ENCODE results near the gene CDRT15.

Gene CDRT15

DNA sequence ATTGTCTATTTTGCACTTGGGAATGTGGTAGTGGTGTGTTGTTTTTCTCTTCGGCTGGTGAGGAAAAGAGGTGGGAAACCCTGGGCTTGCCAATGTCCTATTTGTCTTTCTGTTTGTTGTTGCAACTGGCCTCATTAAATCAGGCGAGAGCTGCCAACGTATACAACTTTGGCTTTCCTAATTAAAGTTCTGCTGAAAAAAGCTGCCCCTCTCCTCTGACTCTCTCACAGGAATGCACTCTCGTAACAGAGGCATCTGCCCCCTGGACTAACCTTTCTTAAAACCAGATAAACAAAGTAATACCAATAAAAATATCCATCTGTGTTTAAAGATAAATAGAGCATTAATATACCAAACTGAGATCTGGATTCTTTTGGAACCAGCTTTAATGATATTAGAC, 7.8 kb downstream of the CDRT15 start:
- Mint-ChIP-seq H3K27me3 (ENCODE audit: low read depth, poor library complexity) (peaks cover under 1% of the 10 kb centered on the region), H3K36me3 (ENCODE audit: low read depth) (peaks cover 21% of the 10 kb centered on the region), H3K4me1 (peaks cover 34% of the 10 kb centered on the region), H3K9me3 (peaks cover 26% of the 10 kb centered on the region), H3K4me3 (no peak overlapping the region), H3K27ac (peak overlapping the region; percentile 20)
- no peak for DNase-seq
- TF ChIP-seq, protein P1, sequence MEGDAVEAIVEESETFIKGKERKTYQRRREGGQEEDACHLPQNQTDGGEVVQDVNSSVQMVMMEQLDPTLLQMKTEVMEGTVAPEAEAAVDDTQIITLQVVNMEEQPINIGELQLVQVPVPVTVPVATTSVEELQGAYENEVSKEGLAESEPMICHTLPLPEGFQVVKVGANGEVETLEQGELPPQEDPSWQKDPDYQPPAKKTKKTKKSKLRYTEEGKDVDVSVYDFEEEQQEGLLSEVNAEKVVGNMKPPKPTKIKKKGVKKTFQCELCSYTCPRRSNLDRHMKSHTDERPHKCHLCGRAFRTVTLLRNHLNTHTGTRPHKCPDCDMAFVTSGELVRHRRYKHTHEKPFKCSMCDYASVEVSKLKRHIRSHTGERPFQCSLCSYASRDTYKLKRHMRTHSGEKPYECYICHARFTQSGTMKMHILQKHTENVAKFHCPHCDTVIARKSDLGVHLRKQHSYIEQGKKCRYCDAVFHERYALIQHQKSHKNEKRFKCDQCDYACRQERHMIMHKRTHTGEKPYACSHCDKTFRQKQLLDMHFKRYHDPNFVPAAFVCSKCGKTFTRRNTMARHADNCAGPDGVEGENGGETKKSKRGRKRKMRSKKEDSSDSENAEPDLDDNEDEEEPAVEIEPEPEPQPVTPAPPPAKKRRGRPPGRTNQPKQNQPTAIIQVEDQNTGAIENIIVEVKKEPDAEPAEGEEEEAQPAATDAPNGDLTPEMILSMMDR (IDR thresholded peaks at IDR 0.05), result no peak

DNA sequence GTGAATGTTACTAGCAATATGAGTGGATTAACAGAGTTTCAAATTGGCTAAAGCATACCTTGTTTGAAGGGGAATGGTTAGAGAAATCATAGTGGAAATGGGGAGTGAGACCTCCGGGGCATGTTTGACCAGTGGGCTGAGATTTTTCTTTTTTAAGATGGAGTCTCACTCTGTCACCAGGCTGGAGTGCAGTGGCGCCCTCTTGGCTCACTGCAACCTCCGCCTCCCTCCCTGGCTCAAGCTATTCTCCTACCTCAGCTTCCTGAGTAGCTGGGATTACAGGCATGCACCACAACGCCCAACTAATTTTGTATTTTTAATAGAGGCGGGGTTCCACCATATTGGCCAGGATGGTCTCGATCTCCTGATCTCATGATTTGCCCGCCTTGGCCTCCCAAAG, 9.6 kb downstream of the CDRT15 start:
- peaks cover 26% of the 10 kb centered on the region for H3K9me3 Mint-ChIP-seq
- no peaks in the 10 kb centered on the region for H3K27me3 Mint-ChIP-seq (ENCODE audit: low read depth, poor library complexity)
- no peak overlapping the region for H3K4me3 Mint-ChIP-seq
- no peak for DNase-seq
- H3K4me1 Mint-ChIP-seq, result peaks cover 34% of the 10 kb centered on the region
- TF ChIP-seq, protein P1 (IDR thresholded peaks at IDR 0.05), result no peak
- H3K36me3 Mint-ChIP-seq (ENCODE audit: low read depth), result peaks cover 21% of the 10 kb centered on the region
- H3K27ac Mint-ChIP-seq, result no peak overlapping the region

DNA sequence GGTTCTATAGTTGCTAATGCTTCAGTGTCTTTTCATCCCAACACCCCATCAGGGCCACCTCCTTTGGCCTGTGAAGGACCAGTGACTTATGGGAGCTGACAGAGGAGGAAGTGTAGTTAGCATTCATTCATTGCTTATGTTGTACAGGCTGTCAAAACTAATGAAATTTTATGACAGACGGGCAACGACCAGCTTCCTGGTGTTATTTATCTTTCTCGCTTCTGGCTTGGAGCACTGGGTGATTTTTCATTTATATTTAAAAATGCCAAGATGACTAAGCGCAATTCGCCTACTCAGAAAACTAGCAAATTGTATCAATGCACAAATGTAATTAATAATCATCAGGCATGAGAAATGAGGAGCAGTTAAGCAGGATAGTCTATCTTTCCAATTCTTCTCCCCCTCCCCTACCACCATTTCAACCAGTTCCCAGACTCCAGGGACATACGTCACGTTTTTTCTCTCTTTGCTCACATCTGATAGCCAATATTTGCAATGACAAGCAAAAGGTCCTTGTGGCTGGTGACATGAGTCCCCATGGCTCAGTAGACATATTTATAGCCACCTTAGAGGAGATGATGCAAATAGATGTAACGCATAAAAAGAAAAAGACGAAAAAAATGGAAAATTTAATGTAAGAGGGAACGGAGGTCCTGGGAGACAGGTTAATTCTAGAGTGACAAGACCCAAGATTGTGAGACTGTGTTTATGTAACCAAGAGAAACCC, 11.2 kb downstream of the CDRT15 start:
- Mint-ChIP-seq H3K27ac (no peak overlapping the region), H3K36me3 (ENCODE audit: low read depth) (peaks cover 18% of the 10 kb centered on the region), H3K4me1 (peaks cover 34% of the 10 kb centered on the region), H3K4me3 (no peak overlapping the region), H3K27me3 (ENCODE audit: low read depth, poor library complexity) (no peaks in the 10 kb centered on the region), H3K9me3 (peaks cover 17% of the 10 kb centered on the region)
- TF ChIP-seq, protein P1 (IDR thresholded peaks at IDR 0.05), result no peak
- no peak for DNase-seq

DNA sequence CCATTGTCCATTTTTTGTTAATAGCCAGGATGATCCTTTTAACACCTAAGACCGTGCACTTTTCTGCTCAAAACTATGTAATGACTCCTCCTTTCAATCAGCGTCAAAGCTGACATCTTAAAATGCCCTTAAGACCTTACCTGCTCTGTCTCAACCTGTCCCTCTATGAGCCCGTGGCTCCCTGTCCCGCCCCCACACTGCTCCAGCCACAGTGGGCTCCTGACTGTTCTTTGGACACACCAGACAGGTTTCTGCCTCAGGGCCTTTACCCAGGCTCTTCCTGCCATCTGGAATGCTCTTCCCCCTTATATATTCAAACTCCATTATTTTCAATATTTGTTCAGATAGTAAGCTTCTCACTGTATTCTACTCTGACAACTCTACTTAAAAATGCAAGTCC, 14.1 kb downstream of the CDRT15 start:
- Mint-ChIP-seq H3K4me1 (peaks cover 16% of the 10 kb centered on the region), H3K36me3 (ENCODE audit: low read depth) (peaks cover 9% of the 10 kb centered on the region), H3K4me3 (no peak overlapping the region), H3K27me3 (ENCODE audit: low read depth, poor library complexity) (no peaks in the 10 kb centered on the region), H3K9me3 (peaks cover 3% of the 10 kb centered on the region), H3K27ac (no peak overlapping the region)
- no peak for DNase-seq
- TF ChIP-seq, protein P1 (IDR thresholded peaks at IDR 0.05), result no peak

DNA sequence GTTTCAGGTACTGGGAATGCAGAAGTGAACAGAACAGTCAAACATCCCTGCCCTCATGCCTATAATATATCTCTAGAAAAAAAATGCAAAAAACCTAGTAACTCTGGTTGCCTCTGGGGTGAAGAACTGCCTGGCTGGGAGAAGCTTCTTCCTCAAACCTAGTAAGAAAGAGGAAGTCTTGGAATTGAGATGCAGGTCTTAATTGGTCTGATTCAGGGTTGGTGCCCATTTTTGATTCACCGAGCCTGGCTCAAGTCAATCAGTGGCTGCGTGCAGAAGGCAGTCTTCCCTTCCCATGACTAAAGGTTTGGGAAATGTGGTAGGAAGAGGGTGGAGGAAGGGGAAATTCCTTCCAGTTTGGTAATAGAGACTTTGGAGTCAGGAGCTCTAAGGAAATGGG, 22.4 kb downstream of the CDRT15 start:
- TF ChIP-seq, protein P1 (IDR thresholded peaks at IDR 0.05), result no peak
- no peak for DNase-seq
- Mint-ChIP-seq H3K27ac (no peak overlapping the region), H3K27me3 (ENCODE audit: low read depth, poor library complexity) (no peaks in the 10 kb centered on the region), H3K4me3 (no peak overlapping the region), H3K36me3 (ENCODE audit: low read depth) (peaks cover 48% of the 10 kb centered on the region), H3K9me3 (peaks cover 31% of the 10 kb centered on the region), H3K4me1 (no peaks in the 10 kb centered on the region)

DNA sequence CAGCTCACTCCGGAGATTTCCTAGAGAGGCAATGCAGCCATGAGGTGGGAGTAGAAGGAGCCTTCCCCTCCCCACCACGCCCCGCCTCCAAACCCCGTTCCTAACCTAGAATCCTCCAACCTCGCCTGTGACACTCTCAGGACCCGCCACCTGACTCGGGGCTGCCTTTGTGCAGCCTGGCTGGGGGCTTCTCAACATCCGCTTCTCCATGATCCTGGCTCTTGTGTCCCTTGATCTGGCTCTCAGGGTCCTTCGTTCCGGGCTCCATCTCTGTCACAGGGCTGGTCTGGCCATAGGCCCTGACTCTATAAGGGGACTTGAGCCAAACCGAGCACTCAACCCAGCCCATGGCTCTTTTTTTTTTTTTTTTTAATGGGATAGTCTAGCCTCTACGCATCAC, 24.3 kb downstream of the CDRT15 start:
- TF ChIP-seq, protein P1 (IDR thresholded peaks at IDR 0.05), result no peak
- Mint-ChIP-seq H3K27ac (no peak overlapping the region), H3K4me3 (no peak overlapping the region), H3K27me3 (ENCODE audit: low read depth, poor library complexity) (no peaks in the 10 kb centered on the region), H3K9me3 (peaks cover 31% of the 10 kb centered on the region), H3K36me3 (ENCODE audit: low read depth) (peaks cover 62% of the 10 kb centered on the region), H3K4me1 (no peaks in the 10 kb centered on the region)
- no peak for DNase-seq

Data from nephron progenitor cell (in vitro differentiated cells).